PFSK-1 (cell line): Measurements from ENCODE around the gene TNNT2.

Experiments
- FOXP2 ChIP-seq: optimal IDR thresholded peaks from 2 replicates; pipeline ENCODE3; 2011; ENCODE audit warnings: borderline replicate concordance, control low read depth, inconsistent platforms; ENCODE audit not compliant: insufficient read depth; ENCODE audit errors: extremely low read length, extremely low read depth
- POLR2AphosphoS5 ChIP-seq: IDR thresholded peaks from 2 replicates; pipeline ENCODE4 v1.6.1; 2012; ENCODE audit warnings: low read depth, mild to moderate bottlenecking, control low read depth, low read length, moderate library complexity
- SIN3A ChIP-seq: IDR thresholded peaks from 2 replicates; pipeline ENCODE4 v1.6.1; 2012; ENCODE audit warnings: mild to moderate bottlenecking, low read length, moderate library complexity, borderline replicate concordance; ENCODE audit not compliant: insufficient read depth
- TAF1 ChIP-seq: IDR thresholded peaks from 2 replicates; pipeline ENCODE4 v1.6.1; 2012; ENCODE audit warnings: low read length, control low read depth, borderline replicate concordance; ENCODE audit not compliant: insufficient read depth
- TF ChIP-seq, protein P1 (sequence below), 2 experiments: IDR thresholded peaks; 2 replicates each; pipeline versions ENCODE4 v1.6.1 to v1.8.0; 2011 to 2012; ENCODE audit warnings: low read depth in 2 of 2, low read length in 2 of 2, control low read depth in 1 of 2, inconsistent platforms in 1 of 2, mild to moderate bottlenecking in 1 of 2, moderate library complexity in 1 of 2; ENCODE audit not compliant: insufficient read depth in 1 of 2

TNNT2 gene

DNA sequence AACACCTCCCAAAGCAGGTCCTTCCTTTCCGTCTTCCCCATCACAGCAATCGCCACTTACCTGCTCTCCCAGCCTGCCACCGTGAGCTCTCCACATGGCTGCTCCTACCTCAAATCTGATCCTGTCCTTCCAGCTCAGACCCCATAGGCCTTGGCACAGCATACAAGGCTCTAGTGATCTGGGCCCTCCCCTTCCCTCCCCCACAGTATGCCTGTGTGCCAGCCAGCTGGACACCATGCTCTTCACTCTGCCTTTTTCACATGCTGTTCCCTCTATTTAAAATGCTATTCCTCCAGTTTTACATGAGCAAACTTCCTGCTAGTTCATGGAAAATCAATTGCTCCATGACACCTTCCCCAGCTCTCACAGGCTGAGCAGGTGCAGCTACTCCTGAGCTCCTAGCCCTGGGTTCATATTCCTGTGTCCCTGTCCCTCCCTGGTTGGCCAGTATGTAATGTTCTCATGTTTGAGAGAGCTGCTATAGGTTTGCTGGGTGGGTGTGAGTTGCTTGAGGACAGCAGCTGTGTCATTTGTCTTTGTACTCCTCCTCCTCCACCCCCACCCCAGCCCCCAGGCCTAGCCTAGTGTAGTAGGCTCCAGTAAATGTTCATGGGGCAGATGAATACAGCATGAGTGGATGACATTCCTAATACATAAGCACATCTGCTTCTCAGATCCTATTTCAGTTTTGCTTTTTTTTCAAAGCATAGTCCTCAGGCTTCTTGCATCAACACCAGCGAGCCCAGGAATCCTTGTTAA lies 6.3 kb upstream of the TNNT2 start:
- TF ChIP-seq SIN3A (no peak), POLR2AphosphoS5 (no peak), TAF1 (no peak)

DNA sequence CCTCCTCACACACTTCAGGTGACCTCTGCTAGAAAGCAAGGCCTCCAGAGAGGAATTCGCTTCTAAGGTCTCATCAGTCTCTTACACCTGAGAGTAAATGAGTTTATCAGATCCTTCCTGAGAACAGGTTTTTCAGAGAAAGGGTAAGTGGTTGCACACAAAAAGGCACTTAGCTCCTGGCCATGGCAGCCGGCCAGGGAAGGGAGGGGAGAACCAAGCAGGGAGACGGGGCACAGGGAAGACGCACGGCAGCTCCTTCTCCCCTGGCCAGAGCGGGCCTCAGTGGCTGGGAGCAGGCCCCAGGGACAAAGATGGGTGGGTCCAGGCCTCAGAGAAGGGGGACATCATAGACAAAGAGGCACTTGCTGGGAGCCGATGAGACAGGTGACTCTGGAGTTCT lies 3.6 kb upstream of the TNNT2 start:
- TF ChIP-seq TAF1, result no peak
- no peak for TF ChIP-seq FOXP2
- TF ChIP-seq, protein P1, sequence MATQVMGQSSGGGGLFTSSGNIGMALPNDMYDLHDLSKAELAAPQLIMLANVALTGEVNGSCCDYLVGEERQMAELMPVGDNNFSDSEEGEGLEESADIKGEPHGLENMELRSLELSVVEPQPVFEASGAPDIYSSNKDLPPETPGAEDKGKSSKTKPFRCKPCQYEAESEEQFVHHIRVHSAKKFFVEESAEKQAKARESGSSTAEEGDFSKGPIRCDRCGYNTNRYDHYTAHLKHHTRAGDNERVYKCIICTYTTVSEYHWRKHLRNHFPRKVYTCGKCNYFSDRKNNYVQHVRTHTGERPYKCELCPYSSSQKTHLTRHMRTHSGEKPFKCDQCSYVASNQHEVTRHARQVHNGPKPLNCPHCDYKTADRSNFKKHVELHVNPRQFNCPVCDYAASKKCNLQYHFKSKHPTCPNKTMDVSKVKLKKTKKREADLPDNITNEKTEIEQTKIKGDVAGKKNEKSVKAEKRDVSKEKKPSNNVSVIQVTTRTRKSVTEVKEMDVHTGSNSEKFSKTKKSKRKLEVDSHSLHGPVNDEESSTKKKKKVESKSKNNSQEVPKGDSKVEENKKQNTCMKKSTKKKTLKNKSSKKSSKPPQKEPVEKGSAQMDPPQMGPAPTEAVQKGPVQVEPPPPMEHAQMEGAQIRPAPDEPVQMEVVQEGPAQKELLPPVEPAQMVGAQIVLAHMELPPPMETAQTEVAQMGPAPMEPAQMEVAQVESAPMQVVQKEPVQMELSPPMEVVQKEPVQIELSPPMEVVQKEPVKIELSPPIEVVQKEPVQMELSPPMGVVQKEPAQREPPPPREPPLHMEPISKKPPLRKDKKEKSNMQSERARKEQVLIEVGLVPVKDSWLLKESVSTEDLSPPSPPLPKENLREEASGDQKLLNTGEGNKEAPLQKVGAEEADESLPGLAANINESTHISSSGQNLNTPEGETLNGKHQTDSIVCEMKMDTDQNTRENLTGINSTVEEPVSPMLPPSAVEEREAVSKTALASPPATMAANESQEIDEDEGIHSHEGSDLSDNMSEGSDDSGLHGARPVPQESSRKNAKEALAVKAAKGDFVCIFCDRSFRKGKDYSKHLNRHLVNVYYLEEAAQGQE (IDR thresholded peaks at IDR 0.05; ENCODE audit: insufficient read depth in 1 of 2, low read depth in 2 of 2, low read length in 2 of 2), result no peak
- no peak for TF ChIP-seq POLR2AphosphoS5
- TF ChIP-seq SIN3A, result no peak

- TF ChIP-seq, protein P1 (IDR thresholded peaks at IDR 0.05; ENCODE audit: insufficient read depth in 1 of 2, low read depth in 2 of 2, low read length in 2 of 2), result no peak
- no peak for TF ChIP-seq POLR2AphosphoS5
- no peak for TF ChIP-seq TAF1
- no peak for TF ChIP-seq SIN3A
- no peak for TF ChIP-seq FOXP2
Measured at GRCh38 chr1:201379733-201380242, 2.3 kb upstream of the TNNT2 start.

- TF ChIP-seq POLR2AphosphoS5, result no peak
Measured at GRCh38 chr1:201378804-201379203, 1.3 kb upstream of the TNNT2 start.

DNA sequence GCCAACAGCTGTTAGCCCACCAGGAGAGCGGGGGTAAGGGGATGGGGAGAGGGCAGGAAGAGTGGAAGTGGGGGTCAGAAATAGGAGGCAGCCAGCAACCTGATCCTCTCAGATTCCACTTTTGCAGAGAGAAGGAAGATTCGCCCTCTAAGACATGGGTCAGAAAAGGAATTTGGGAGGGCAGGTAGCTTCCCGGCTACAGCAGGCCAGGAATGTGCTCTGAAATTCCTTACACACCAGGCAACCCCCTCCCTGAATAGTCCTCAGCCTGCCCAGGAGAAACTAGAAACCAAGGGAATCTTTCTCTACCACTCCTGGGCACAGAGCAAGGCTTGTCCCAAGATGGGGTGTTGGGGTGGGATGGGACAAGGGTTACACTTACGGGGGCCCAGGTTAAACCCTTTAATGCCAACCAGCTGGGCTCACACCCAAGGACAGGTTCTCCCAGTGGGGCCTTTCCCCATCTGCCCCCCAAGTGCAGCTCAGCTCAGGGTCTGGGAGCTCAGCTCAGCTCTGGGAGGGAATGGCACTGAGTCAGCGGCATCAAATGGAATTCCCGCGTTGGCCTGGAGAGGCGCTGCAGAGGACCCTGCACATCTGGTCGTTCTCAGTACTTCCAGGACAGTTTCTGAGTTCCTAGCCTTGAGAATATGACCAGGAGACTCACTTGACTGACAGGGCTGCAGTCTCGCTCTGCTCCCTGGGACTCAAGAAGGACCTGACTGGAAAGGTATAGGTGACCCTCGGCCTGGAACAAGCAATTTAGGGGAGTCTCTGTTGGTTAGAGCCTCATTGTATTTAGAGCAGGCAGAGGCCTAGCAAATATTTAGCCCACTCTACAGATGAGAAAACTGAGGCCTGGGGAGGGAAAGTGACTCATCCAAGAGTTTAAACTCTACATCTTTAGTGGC lies 761 bp downstream of the TNNT2 start:
- TF ChIP-seq FOXP2, result no peak
- TF ChIP-seq SIN3A, result no peak
- TF ChIP-seq, protein P1 (IDR thresholded peaks at IDR 0.05; ENCODE audit: insufficient read depth in 1 of 2, low read depth in 2 of 2, low read length in 2 of 2), result no peak
- no peak for TF ChIP-seq POLR2AphosphoS5
- no peak for TF ChIP-seq TAF1

GRCh38 chr1:201376107-201376463 lies 1.4 kb downstream of the TNNT2 start:
- TF ChIP-seq FOXP2 (no peak), POLR2AphosphoS5 (no peak)
